Head of caudate nucleus (tissue), 42 donors: ENCODE data around the gene TRABD.

ENCODE experiments used
- DNase-seq, 42 donors: peaks; one replicate each; pipeline versions ENCODE4 v3.0.0 to v3.0.0-alpha.2; 2020 to 2021; ENCODE audit warnings: mixed read lengths in 7 of 42
- intact Hi-C: fragments of 100-400 bp; cut with DNase I; formaldehyde crosslinking; loops from one replicate; pipeline ENCODE4 v1.15.0; 2022

Gene TRABD

DNA sequence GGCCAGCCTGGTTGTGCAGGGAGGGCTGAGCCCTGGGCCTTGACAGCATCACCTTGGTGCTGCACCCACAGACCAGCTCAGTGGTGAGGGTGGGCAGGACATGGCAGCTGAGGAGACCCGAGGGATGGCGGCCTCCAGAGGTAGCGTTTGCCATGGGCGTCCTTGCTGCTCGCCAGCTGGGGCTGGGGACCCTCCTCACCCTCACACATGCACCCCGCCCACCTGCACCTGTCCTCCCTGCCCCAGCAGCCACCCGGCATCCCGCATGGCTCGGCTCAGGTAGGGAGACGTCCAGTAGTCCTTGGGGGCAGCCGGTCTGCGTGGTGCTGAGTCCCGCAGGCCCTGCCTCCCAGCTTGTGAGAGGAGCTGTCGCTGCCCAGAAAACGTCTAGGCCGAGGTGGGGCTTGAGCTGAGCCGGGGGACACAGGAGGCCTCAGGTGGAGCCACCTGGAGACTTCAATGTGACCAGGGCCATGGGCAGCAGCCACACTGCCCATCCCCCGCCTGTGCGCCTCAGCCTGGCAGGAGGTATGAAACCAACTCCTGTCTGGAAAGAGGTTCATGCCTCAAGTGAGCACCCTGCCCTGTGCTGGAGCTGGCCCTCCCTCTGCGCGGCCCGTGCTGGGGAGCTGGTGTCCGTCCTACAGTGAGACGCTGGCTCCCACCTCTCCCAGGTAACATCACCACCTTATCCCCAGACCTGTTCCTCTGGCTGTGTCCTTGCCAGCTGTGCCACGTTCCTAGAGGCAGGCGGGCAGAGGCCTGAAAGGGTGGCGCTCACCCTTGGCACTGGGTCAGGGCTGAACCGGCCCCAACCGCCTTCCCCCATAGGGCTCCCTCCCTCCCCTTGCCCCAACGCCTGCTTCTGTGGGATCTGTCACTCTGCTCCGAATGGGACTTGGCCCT is 3.3 kb upstream of the TRABD start:
- DNase-seq, result peak in 3 of 42 donors; percentile 6 to 28 (median 17)
- intact Hi-C loops, result no loop called here

DNA sequence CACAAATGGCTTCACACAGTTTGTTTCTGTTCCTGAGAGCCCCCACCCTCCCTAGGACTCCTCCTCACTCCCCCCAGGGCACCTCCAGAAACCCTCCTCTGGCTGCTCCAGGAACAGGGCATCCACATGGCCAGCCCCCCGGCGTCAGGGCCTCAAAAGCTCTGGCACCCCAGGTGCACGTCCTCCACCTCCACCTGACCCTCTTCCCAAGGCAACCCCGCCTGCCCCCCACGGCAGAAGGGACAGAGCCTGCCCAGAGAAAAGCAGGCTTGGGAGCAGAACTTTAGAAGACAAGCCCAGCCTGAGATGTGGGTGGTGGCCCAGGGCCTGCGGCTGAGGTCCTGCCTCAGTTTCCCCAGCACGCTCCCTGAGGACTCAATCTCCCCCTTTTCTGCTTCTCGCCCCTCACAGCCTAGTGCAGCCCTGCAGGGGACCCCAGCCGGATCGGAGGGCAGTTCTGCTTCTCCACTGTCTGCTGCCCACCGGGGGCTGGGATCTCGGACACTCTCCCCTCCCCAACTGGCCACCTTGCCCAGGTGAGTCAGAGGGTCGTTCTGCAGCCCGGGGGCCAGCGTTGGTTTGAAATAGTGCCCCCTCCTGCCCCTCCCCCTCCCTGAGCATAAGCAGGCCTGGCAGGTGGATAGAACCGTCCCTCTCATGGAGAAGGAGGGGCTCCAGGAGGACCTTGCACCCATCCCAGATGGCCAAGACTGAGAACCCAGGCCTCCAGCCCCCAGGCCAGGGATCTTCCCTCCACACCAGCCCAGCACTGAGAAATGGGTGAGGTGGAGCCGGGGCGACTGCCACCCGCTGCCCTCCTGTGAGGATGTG is 2.4 kb upstream of the TRABD start:
- DNase-seq, result peak in 1 of 42 donors; percentile 3
- intact Hi-C loops, result no loop called here

DNA sequence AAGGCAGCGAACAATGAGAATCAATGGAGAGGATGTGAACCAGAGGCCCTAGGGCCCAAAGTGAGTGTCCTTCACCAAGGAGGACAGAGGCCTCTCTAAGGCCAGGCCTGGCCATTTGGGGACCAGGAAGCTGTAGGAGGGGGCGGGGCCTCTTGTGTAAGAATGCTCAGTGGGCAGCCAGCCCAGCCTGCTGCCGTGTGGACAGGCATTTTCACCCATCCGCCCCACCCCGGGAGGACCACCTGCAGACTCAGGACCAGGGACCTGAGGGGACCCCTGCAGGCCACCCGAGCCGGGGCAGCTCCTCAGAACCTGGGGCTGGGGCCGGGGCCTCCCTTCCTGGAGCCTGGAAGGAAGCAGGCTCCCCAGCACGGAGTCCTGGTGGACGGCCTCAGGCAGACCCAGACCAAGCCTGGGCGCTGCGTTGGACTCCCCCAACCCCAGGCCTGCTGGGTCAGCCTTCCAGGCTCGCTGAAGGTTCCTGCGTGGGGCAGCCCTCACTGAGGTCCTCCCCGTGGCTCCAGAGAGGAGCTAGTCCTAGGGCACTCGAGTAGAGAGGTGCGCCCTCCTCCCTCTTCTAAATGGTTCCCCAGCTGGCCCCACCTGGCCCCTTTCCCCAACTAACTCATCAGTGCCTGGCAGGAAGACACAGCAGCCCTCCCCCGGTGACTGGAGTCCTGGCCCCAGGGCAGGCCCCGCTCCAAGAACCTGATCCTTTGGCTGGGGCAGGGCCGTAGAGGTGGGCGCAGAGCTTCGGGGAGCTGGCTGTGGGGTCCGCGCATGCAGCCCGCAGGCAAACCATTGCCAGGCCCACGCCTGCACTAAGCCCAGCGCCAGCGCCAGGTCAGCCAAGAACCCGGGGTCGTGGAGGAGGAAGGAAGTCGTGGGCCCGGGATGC is 1.5 kb upstream of the TRABD start:
- intact Hi-C loops, result no loop called here
- peak in 16 of 42 donors; percentile 31 to 71 (median 54) for DNase-seq

DNA sequence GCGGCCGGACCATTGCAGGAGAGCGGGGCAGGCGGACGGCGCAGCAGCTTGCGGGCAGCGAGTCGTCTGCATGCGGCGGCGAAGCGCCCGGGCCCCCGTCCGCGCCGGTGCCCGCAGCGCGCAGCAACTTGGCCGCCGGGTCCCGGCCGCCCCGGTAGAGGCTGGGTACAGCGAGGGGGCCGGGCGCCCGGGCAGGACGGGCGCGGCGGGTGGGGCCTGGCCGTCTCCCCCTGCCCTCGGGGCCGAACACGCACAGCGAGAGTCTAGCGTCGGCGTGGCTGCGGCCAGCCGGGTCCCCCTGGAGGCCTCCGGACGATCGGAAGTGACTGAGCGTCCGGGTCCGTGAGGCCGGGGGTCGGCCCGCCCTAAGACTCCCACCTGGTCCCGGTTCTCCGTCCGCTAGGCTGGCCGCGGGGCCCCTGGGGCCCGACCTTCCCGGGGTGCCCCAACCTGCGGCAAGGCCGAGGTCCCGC is 775 bp upstream of the TRABD start:
- DNase-seq, result no peak
- intact Hi-C loops, result no loop called here

DNA sequence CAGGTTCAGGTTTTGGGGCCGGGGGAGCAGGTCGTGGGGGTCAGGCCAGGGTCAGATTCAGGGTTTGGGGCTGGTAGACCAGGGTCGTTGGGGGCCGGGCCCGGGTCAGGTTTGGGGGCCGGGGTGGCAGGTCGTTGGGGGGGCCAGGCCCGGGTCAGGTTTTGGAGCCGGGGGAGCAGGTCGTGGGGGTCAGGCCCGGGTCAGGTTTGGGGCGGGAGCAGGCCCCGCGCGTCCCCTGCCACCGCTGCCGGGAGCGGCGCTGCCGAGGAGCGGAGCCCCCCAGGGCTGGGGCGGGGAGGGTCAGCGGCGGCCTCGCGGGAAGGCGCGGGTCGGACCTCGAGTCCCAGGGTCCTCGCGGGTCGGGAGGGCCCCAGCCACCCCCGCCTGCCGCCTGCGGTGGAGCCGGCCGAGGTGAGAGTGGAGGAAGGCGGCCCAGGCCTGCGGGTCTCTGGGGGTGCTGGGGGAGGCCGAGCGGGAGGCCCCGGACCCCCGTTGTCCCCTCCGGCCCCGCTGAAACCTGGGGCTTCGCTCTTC is 535 bp downstream of the TRABD start:
- intact Hi-C loops, result no loop called here
- DNase-seq, result peak in 1 of 42 donors; percentile 51

DNA sequence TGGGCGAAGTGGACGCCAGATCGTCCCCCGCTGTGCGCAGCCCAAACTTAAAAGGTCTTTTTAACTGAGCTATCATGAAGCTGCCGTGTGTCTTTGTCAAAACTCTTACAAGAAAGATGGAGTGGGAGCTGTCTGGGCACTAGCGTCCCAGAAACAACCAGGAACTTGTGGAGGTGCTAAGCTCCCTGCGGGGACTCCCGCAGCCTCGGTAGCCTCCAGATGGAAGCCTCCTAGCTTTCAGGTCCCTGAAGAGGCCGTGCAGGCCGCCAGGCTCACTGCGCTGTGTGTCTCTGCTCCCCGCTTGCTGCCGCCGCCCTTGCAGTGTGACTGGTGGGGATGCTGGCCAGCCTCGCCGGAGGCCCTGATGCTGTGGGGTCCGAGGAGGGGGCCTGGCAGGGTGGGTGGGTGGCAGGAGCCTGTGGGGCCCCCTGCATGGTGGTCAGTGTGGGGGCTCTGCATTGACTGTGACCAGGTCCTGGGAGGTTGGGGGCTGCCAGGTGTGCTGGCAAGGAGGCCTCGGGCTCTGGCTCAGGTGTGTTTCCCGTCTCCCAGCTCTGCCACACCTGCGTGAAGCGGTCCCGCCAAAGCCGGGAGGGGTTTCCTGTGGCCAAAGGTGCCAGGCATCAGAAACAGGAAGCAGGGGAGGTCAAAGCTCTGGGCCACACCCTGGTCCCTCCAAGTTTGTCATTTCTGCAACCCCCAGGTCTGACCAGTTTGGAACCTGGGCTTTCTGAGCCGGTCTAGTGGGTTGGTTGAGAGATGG is 1.2 kb downstream of the TRABD start:
- intact Hi-C loops, result no loop called here
- peak in 1 of 42 donors; percentile 4 for DNase-seq

DNA sequence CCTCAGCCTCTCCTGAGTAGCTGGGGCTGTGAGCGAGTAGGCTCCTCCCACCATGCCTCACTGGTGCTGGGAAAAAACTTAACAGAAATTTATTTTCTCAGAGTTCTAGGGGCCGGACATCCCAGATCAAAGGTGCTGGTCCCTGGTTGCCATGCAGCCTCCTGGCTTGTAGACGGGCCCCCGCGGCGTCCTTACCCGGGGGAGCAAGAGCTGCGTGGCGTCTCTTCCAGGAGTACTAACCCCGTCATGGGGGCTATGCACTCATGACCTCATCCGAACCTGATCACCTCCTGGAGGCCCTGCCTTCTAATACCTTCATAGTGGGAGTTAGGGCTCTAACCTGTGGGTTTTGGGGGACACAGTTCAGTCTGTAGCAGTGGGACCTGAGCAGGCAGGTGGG is 2.6 kb downstream of the TRABD start:
- peak in 1 of 42 donors; percentile 3 for DNase-seq
- intact Hi-C loops, result no loop called here

DNA sequence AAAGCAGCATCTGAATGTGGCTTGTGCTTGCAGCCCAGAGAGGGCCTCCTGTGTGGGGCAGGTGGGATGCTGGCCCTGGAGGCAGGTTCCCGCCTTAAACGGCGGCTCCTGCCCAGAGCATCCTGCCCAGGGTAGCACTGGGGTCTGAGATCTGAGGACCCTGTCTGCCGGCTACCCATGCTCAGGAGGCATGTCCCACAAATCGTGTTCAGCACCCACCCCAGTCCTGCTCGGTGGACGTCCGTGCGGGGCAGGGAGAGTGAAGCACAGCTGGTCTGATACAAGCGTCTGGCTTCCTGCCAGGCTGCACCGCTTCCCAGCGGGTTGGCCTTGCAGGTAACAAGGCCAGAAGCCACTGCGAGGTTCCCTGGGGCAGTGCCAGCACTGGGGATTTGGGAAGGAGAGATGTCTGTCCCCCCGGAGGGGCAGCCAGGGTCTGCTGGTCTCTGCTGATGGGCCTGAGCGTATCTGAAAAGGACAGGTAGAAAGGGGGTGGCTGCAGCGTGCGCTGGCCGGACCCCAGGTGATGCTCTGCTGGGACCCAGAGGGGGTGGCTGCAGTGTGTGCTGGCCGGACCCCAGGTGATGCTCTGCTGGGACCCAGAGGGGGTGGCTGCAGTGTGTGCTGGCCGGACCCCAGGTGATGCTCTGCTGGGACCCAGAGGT is 3.6 kb downstream of the TRABD start:
- intact Hi-C loops, result no loop called here
- no peak for DNase-seq

DNA sequence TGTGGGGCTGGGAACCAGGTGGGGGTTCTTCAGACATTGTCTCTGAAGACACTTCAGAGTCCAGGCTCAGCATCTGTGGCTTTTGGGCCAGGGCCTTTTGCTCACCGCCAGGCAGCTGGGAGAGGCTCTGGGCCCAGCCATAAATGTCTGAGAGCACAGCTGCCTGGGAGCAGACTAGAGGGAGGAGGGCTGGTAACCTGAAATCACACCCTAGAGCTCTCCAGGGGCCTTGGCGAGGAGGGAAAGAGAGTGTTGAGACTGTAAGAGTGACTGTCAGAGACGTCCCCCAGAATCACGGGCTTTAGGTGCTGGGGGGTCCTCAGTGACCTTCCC is 4.1 kb downstream of the TRABD start:
- intact Hi-C loops, result loop anchor here (10.0 kb wide), 1 partner anchor 225 kb away; the partner anchor contains the start of gene PIM3
- DNase-seq, result no peak

DNA sequence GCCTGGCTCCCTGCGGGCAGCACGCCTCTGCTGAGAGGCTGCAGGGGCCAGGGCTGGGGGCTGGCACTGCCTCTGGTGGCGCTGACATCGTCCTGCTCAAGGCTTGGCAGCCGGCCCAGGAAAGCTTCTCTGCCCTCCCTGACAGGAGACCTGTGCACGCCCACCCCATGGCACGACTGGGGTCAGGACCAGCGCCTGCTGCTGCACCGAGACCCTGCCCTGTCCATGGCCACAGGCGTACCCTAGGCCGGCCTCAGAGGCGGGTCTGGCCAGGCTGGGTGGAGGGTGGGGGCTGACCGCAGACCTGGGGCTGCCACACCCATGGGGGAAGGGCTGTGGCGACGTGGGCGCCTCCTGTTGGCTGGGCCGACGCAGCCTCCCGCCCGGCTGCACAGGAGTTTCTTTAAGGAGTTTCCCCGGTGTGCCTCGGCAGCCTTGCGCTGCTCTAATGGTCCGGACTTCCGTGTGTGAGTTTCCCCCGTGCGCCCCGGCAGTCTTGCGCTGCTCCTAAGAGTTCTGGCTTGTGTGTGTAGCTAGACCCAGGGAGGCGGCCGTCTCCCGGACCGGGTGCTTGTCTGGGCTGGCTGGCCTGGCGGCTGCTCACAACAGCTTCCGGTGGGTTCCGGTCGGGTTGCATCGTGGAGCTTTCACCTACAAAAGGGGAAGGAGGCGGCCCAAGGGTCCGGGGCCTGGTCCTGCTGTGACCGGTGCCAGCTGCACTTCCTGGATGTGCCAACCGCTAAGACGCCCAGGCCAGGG is 4.6 kb downstream of the TRABD start:
- peak in 18 of 42 donors; percentile 32 to 75 (median 54) for DNase-seq
- intact Hi-C loops, result loop anchor here (10.0 kb wide), 1 partner anchor 226 kb away; the partner anchor contains the start of gene PIM3

DNA sequence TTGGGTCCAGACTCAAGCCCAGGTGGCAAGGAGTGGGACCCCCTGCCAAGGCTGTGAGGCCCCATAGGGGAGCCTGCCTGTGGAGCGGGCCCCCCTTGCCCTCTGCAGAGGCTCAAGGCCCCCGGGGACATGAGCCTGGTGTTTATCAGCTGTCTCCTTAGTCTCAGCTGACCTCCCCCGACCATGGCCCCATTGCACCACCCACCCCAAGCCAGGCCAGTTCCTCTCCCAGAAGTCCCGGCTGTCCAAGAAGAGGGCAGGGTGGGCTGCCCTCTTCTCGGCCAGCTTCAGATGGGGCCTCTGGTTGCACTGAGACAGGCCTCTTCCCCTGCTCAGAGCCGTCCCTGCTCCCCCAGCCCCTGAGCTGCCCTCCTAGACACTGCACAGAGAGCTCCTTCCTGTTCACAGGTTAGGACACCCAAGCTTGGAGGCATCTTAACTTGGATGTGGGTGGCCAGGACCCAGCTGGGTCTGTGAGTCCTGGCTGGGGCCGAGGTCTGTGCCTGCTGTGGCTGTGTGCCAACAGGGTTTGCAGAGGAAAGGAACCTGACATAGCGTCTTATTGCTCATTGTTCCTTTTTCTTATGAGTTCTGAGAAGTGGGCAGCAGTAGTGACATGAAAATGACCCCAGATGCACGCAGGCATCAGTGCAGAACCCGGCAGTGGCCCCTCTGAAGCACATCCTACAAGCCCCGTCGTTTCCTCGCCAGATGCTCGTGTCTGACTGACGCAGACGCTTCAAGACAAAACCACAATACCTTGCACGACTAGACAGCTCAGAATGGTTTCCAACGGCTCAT is 5.4 kb downstream of the TRABD start:
- intact Hi-C loops, result loop anchor here (10.0 kb wide), 1 partner anchor 226 kb away; the partner anchor contains the start of gene PIM3
- DNase-seq, result peak in 6 of 42 donors; percentile 2 to 70 (median 33)

DNA sequence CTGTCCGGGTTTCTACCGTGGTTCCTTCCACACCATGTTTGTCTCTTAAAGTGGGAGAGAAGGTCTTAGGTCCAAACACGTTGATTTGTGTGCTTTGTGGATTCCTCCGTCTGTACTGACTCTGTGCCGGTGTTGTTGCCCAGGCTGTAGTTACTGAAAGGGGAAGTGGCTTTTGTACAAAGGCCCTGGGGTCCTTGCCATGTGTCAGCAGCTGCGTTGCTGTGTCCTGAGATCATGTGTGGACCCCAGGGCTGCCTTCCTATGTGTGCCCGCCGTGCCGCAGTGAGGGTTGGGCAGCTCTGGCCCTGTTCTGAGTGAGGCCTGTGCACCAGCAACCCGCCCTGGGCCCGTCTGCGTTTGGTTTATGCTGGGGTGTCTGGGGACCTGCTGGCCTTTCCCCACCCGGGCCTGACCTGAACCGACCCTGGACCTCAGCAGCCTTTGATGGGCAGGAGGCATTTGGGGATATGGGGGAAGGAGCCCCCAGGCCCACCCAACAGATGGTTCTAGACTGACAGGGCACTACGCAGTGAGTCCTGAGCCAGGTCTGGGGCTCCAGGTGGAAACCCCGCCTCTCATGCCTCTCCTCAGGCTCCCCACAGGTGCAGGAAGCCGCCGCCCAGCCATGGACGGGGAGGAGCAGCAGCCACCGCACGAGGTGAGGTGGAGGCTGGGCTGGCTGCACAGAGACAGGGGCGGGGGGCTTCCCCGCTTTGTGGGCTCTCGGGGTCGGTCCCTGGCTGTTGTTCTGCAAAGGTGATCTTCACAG is 6.9 kb downstream of the TRABD start:
- no peak for DNase-seq
- intact Hi-C loops, result loop anchor here (10.0 kb wide), 1 partner anchor 228 kb away; the partner anchor contains the start of gene PIM3

DNA sequence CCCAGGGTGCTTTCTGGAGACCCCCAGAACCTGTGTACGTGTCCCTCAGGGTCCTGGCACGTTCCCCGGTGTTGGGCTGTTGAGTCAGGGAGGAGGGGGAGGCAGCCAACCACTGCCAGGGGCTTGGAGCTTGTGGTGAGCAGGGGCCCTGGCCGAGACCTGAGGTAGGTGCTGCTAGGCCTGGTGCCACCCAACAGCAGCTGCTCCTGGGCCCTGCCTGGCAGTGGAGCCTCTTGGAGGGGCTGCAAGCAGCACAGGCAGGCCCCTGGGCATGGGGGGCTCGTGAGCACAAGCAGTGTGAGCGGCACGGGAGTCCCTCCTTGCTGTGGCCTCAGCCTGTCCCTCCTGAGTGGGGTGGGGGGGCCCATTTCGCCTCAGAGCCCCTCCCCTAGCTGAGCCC is 7.9 kb downstream of the TRABD start:
- intact Hi-C loops, result loop anchor here (10.0 kb wide), 1 partner anchor 229 kb away; the partner anchor contains the start of gene PIM3
- DNase-seq, result no peak

DNA sequence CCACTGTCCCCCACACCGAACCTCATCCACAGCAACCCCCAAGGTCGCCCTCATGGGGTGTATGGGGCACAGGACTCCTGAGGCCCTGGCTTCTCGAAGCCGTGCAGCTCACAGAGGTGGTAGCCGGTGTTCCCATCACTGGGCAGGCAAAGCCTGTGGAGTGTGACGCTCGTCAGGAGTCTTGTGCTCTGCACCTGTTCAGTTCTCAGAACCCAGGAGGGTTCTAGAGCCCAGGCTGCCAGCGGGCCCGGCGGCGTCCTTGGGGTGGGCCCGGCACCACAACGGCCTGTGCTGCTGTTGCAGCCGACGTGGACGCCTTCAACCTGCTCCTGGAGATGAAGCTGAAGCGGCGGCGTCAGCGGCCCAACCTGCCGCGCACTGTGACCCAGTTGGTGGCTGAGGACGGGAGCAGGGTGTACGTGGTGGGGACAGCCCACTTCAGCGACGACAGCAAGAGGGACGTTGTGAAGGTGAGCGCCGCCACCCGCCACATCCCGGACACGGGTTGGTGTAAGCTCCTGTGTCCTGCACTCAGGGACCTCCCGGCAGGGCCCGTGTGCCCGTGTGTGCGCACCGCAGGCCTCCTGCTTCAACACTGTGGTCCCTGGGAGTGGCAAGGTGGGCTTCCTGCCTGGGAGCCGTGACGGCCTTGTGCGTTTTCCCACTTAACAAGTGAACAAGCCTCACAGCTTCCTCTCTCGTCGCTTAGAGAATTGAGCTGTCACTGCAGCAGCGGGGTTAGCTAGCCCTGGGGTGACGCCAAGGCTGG is 8.5 kb downstream of the TRABD start:
- DNase-seq, result no peak
- intact Hi-C loops, result loop anchor here (10.0 kb wide), 1 partner anchor 229 kb away; the partner anchor contains the start of gene PIM3
